Bronchial epithelial cell (primary cell): ENCODE data around the gene PKNOX1. TPM values are rescaled to one million over a fixed set of nuclear protein-coding genes. Genes with fewer than 3 reads are reported as not detected.
A peak's percentile ranks its signal among the peaks of the same experiment; 100 is the strongest.
"Not testable (repeated sequence)": the region's sequence is repeated elsewhere in the genome, so short reads cannot be mapped to it uniquely, and the experiment has no call there.

Experiments
- DNase-seq: peaks from one replicate; pipeline ENCODE4 v3.0.0-alpha.2; 2010; ENCODE audit warnings: low read depth
- FAIRE-seq: peaks from 2 replicates; lab custom pipeline; 2011; peaks lifted over from hg19 to GRCh38; lab: Jason Lieb, UNC
- H3K27me3 ChIP-seq: 2 replicates; pipeline ENCODE4 v1.5.1; 2011; ENCODE audit warnings: low read length; ENCODE audit not compliant: control insufficient read depth, insufficient read depth
- H3K36me3 ChIP-seq: 2 replicates; pipeline ENCODE4 v1.5.1; 2011; ENCODE audit warnings: low read length; ENCODE audit not compliant: control insufficient read depth, insufficient read depth
- H3K4me3 ChIP-seq: 2 replicates; pipeline ENCODE4 v1.5.1; 2011; ENCODE audit warnings: mild to moderate bottlenecking, low read depth, low read length, control low read depth
- CTCF ChIP-seq: IDR thresholded peaks from 2 replicates; pipeline ENCODE4 v1.5.1; 2011; ENCODE audit warnings: mild to moderate bottlenecking, moderate library complexity, low read length, control low read depth, inconsistent platforms; ENCODE audit not compliant: insufficient read depth, severe bottlenecking
- total RNA-seq: library from RNA; depleted of rRNA; stranded (reverse); fragments of >200 nt; gene quantifications from 2 replicates; pipeline ENCODE4 v1.2.1, GENCODE V29; 2014

Gene PKNOX1
- 7.9 and 9.1 TPM in 2 replicates for total RNA-seq

GRCh38 chr21:42973991-42974831, at the start of gene PKNOX1:
TSS of gene PKNOX1 (plus strand) at chr21:42974562. CDS start at chr21:43004382, 29,820 bp downstream.
- DNase-seq (peak; percentile 90), FAIRE-seq (no peak)
- peak within 1 kb of the TSS; percentile 54 for H3K4me3 ChIP-seq
- TF ChIP-seq CTCF: no peak
- no peaks in the 10 kb centered on the region for H3K36me3 ChIP-seq
- no peaks in the 10 kb centered on the region for H3K27me3 ChIP-seq

GRCh38 chr21:42925114-42925926, 49.0 kb upstream of the PKNOX1 start, which contains the start of gene ERVH48-1:
TSS of gene ERVH48-1 (minus strand) at chr21:42925630. CDS start at chr21:42919006, 6,624 bp downstream.
- no peak within 1 kb of the TSS for H3K4me3 ChIP-seq
- no peaks in the 10 kb centered on the region for H3K27me3 ChIP-seq
- DNase-seq: no peak
- no peak for TF ChIP-seq CTCF
- H3K36me3 ChIP-seq: no peaks in the 10 kb centered on the region
- FAIRE-seq: no peak

GRCh38 chr21:42927474-42928200, 46.7 kb upstream of the PKNOX1 start:
- not testable (repeated sequence) for H3K36me3 ChIP-seq, FAIRE-seq, DNase-seq, H3K27me3 ChIP-seq, H3K4me3 ChIP-seq

GRCh38 chr21:42929969-42930368, 44.4 kb upstream of the PKNOX1 start:
- Histone ChIP-seq H3K27me3 (no peaks in the 10 kb centered on the region), H3K36me3 (no peaks in the 10 kb centered on the region), H3K4me3 (no peak overlapping the region)
- no peak for TF ChIP-seq CTCF
- FAIRE-seq (no peak), DNase-seq (no peak)

GRCh38 chr21:42931560-42932235, 42.7 kb upstream of the PKNOX1 start:
- Histone ChIP-seq H3K36me3 (no peaks in the 10 kb centered on the region), H3K27me3 (no peaks in the 10 kb centered on the region), H3K4me3 (no peak overlapping the region)
- FAIRE-seq: no peak
- DNase-seq: no peak
- no peak for TF ChIP-seq CTCF

GRCh38 chr21:42932378-42933136, 41.8 kb upstream of the PKNOX1 start:
- not testable (repeated sequence) for H3K4me3 ChIP-seq, DNase-seq, FAIRE-seq, H3K27me3 ChIP-seq, H3K36me3 ChIP-seq

GRCh38 chr21:42933137-42933970, 41.0 kb upstream of the PKNOX1 start:
- H3K27me3 ChIP-seq, H3K4me3 ChIP-seq, FAIRE-seq, H3K36me3 ChIP-seq: not testable (repeated sequence)
- peak; percentile 35 for DNase-seq

GRCh38 chr21:42933973-42934372, 40.4 kb upstream of the PKNOX1 start:
- not testable (repeated sequence) for H3K4me3 ChIP-seq, DNase-seq, FAIRE-seq, H3K27me3 ChIP-seq, H3K36me3 ChIP-seq
